DMS153 (cell line): ENCODE data around the gene BLOC1S3.
"Not testable (repeated sequence)": the region's sequence is repeated elsewhere in the genome, so short reads cannot be mapped to it uniquely, and the experiment has no call there.

ENCODE experiments used
- DNase-seq: peaks from one replicate; lab custom pipeline; 2025; lab: John Stamatoyannopoulos, UW

The BLOC1S3 gene

DNA sequence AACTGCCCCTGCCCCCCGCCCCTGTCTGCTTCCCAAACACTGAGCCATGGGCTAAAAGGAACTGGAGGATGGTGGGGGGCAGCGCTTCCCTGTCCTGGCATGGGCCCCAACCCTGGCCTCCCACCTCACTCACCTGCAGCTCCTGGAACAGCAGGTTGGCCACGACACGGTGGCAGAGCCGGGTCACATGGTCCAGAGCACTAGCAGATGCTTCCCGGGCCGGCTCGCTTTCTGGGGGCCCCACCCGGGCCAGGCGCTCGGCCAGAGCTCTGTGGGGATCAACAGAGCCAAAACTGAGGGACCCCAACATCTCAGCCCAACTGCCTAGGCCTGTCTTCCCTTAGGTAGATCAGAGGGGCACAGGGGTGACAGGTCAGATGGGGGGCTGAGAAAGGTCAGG is 46.1 kb downstream of the BLOC1S3 start:
- DNase-seq: no peak

DNA sequence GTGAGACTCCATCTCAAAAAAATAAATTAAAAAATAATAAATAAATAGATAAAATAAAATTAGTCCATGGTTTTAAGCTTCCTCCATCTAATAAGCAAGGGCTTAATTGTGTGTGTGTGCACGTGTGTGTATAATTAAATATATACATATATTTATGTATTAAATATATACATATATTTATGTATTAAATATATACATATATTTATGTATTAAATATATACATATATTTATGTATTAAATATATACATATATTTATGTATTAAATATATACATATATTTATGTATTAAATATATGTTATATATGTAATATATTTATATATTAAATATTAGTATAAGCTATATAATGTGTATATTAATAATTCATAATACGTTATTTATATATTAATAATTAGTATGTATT is 50.5 kb downstream of the BLOC1S3 start:
- not testable (repeated sequence) for DNase-seq
